Activated CD8-positive, alpha-beta memory T cell treated with anti-CD3 and anti-CD28 coated beads for 36 hours (primary cell): Measurements from ENCODE around the gene PXK. TPM values are rescaled to one million over a fixed set of nuclear protein-coding genes. Genes with fewer than 3 reads are reported as not detected.
"Not testable (repeated sequence)": the region's sequence is repeated elsewhere in the genome, so short reads cannot be mapped to it uniquely, and the experiment has no call there.

Experiments
- CTCF ChIA-PET: fragments of 350-600 bp; sonication (Branson Sonifier 250); formaldehyde crosslinking; loops from one replicate; lab custom pipeline; 2021; ENCODE audit warnings: antibody characterized with exemption; lab: Charles Lee
- POLR2A ChIA-PET: fragments of 350-600 bp; sonication (Branson Sonifier 250); formaldehyde crosslinking; loops from one replicate; lab custom pipeline; 2021; ENCODE audit warnings: antibody characterized with exemption; lab: Charles Lee
- total RNA-seq, 2 experiments: library from RNA; stranded (reverse); gene quantifications; one replicate each; pipeline ENCODE4 v1.2.3, GENCODE V29; 2021

Gene PXK
- total RNA-seq, 2 experiments from 2014 or later = 31.7 to 32.0 TPM

DNA sequence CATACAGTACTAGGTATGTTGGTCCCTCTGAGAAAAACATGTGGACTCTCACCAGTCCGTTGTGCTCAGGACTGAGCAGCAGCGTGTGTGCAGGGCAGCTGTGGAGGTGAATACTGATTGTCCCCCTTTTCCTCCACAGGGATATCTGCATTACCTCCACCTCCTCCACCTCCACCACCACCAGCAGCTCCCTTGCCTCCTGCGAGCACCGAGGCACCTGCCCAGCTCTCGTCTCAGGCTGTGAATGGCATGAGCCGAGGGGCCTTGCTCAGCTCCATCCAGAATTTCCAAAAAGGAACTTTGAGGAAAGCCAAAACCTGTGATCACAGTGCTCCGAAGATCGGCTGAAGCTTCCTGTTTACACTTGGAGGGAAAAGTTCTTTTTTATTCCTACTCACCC is 91.9 kb downstream of the PXK start:
- ChIA-PET POLR2A (no interaction called here), CTCF (no interaction called here)

DNA sequence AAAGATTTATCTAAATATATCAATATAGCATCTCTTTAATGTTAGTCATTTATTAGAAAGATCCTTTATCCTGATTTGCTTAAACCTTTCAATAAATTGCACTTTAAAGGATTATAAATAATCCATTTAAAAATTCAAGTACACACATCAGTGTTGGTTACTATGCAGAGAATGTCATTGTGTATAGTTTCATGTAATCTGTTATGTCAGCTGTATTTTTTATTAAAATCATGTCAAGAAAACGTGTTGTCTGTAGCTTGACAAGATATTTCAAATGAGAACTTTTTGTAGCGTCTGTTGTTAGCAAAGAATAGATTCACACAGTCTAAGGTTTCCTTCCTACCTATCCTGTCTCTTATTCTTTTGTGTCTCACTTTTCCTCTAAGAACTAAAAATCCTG is 93.1 kb downstream of the PXK start:
- ChIA-PET CTCF (no interaction called here), POLR2A (no interaction called here)

DNA sequence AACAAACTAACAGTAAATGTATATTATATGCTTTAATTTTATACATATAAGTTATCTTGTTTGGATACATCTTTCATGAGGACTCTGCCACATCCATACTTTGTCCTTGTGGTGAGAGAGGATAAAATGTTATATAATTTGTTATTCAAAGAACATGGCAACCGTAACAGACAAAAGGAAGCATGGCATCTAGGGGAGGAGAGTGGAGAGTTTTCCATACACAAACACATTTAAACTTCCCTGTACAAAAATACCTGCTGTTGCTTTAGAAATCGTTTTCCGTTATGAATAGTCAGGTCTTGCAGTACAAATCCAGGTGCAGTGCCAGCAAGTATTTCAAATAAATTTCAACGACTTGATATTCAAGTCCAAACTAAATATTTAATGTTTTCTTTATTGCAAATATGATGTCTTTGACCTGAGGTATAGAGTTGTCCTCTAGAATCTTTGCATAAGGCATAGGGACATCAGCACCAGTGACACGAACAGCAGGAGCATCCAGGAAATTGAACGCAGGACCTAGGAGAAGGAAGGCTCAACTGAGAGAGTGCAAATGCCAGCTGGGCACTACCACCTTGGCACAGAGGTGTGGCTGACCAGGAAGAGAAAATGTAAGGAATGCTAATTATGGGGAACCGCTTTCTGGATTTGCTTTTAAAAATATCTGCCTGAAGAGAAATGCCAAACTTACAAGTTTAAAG is 95.1 kb downstream of the PXK start:
- POLR2A ChIA-PET = no interaction called here
- CTCF ChIA-PET = no interaction called here

DNA sequence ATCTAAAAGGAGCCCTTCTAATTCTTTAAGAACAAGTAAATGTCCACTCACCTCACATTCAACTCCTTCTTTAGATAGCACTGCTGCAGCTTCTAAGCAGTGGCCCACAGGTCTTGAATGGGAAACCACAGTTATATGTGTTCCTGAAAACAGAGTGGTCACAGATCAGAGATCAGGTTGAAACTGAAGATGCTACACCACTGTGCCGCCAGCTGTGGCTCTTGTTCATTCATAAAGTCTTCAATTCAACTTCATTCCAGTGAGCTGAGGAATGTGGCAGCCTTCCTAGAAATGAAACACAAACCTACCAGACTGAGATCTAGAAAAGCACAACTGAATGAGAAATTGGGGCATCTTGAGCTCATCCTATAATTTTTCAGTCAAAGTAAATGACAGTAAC is 97.0 kb downstream of the PXK start:
- ChIA-PET POLR2A (no interaction called here), CTCF (interaction anchor here (1.1 kb wide), 1 partner anchor 19 kb away, joined by 3 read pairs; no protein-coding TSS in a partner anchor)

DNA sequence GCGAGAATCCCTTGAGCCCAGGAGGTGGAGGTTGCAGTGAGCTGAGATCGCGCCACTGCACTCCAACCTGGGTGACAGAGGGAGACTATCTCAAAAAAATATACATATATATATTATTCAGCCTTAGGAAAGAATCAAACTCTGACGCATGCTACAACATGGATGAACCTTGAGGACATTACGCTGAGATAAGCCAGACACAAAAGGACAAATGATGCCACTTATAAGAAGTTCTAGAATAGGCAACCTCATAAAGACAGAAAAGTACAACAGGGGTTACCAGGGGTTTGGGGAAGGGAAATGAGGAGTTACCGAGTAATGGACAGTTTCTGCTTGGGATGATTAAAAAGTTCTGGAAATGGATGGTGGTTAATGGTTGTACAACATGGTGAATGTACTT is 100.2 kb downstream of the PXK start:
- POLR2A ChIA-PET = interaction anchor here (0.6 to 1.0 kb wide), 3 partner anchors 28 to 126 kb away, joined by 3 to 12 read pairs (median 3); partner anchors contain the start of genes HTD2 and RPP14
- CTCF ChIA-PET = no interaction called here

DNA sequence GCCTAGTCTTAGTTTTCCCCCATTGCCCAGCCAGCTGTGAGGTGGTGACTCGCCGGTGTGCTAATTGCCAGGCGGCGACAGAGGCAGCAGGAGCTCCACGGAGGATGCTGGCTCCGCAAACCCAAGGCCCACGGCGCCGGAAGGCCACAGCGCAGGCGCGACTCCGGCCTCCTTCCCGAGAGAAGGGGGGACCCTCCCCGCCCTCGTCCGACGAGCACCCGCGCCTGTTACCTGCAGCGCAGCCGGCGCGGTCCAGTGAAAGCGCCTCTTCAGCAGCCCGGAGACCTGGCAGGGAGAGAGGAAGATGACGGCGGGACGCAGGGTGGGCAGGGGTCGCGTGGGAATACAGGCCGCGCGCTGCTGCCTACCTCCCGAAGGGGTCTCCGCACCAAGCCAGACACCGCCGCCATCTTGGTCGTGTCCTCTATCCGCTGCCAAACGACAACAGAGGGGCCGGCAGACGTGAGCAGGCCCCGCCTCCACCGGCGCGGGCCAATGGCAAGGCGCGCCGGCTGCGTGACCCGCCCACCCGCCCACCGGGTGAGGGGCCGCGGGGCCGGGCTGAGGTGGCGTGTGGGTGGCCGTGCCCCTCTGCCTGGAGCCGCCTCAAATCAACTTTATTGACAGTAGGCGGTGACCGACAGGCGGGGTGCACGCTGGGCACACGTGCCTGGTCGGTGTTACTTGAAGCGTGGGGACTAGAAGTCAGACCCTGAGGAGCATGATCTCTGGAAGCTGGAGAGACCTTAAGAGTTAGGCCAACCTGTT is 100.9 kb downstream of the PXK start, which contains the start of gene PDHB:
Gene PDHB, minus strand, starts transcription at position 433 of the 768 bp plus-strand sequence. Its CDS starts 23 bp downstream, at position 410.
- ChIA-PET CTCF (interaction anchor here (1.2 kb wide), 1 partner anchor 12 kb away, joined by 3 read pairs; no protein-coding TSS in a partner anchor), POLR2A (interaction anchor here (0.6 to 1.0 kb wide), 5 partner anchors 20 to 127 kb away, joined by 3 to 12 read pairs (median 3); partner anchors contain the start of genes HTD2 and RPP14)

DNA sequence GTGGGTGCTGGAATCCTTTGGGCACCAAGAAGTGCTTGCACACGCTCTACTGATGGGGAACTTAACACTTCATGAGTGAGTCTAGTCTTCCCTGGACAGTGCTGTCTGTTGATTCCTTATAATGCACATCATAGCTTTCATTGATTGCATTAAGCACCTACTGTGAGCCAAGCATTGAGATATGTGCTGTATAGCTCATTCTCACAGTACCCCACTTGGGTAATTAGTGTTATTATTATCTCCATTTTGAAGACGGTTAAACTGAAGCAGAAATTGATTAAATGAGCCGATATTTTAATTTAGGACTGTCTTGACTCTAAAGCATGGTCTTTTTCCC is 101.4 kb downstream of the PXK start:
- POLR2A ChIA-PET = interaction anchor here (0.6 to 0.7 kb wide), 2 partner anchors 21 to 27 kb away, joined by 3 to 4 read pairs; no protein-coding TSS in a partner anchor
- CTCF ChIA-PET = interaction anchor here (1.2 kb wide), 1 partner anchor 13 kb away, joined by 3 read pairs; no protein-coding TSS in a partner anchor

DNA sequence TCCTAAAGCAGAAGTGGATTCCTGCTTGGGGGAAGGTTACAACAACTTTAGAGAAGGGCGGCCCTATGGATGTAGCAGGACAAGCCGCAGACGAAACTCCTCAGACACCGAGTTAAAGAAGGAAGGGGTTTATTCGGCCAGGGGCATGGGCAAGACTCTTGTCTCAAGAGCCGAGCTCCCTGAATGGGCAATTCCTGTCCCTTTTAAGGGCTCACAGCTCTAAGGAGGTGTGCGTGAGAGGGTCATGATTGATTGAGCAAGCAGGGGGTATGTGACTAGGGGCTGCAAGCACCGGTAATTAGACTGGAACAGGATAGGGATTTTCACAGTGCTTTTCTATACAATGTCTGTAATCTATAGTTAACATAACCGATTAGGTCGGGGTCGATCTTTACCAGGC is 101.8 kb downstream of the PXK start:
- CTCF ChIA-PET = interaction anchor here (1.2 kb wide), 1 partner anchor 13 kb away, joined by 3 read pairs; no protein-coding TSS in a partner anchor
- POLR2A ChIA-PET = interaction anchor here (0.6 to 0.7 kb wide), 2 partner anchors 21 to 27 kb away, joined by 3 to 4 read pairs; no protein-coding TSS in a partner anchor

DNA sequence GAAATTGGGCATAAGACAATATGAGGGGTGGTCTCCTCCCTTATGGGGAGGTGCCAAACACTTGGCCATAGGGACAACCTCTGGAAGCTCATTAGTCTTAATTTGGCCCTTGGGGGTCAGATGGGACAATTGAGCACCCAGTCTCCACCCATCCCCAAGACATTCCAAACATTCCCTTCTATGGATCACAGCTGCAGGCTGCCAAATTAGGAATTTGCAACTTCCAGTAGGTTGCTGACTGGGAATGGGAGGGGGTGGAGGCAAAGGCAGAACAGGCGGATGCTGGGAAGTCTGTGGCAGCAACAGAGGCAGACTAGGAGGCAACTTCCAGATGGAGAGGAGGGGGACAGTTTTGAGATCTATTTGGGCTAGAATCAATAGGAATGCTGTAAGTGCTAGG is 102.3 kb downstream of the PXK start:
- ChIA-PET CTCF (interaction anchor here (1.2 kb wide), 1 partner anchor 14 kb away, joined by 3 read pairs; no protein-coding TSS in a partner anchor), POLR2A (no interaction called here)

DNA sequence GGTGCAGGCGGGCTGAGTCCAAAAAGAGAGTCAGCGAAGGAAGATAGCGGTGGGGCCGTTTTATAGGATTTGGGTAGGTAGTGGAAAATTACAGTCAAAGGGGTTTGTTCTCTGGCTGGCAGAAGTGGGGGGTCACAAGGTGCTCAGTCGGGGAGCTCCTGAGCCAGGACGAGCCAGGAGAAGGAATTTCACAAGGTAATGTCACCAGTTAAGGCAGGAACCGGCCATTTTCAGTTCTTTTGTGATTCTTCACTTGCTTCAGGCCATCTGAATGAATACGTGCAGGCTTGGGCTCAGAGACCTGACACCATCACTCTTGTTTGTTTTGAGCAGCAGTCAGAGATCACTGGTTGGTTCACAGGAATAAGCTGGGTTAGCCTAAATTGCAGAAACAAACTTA is 104.6 kb downstream of the PXK start:
- POLR2A ChIA-PET = not testable (repeated sequence)
- CTCF ChIA-PET = interaction anchor here (0.9 to 1.1 kb wide), 4 partner anchors 26 to 131 kb away, joined by 3 read pairs; partner anchors contain the start of genes HTD2 and RPP14

DNA sequence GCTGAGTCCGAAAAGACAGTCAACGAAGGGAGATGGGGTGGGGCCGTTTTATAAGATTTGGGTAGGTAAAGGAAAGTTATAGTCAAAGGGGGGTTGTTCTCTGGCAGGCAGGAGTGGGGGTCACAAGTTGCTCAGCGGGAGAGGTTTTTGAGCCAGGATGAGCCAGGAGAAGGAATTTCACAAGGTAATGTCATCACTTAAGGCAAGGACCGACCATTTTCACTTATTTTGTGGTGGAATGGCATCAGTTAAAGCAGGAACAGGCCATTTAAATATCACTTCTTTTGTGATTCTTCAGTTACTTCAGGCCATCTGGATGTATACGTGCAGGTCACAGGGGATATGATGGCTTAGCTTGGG is 108.3 kb downstream of the PXK start:
- POLR2A ChIA-PET = not testable (repeated sequence)

DNA sequence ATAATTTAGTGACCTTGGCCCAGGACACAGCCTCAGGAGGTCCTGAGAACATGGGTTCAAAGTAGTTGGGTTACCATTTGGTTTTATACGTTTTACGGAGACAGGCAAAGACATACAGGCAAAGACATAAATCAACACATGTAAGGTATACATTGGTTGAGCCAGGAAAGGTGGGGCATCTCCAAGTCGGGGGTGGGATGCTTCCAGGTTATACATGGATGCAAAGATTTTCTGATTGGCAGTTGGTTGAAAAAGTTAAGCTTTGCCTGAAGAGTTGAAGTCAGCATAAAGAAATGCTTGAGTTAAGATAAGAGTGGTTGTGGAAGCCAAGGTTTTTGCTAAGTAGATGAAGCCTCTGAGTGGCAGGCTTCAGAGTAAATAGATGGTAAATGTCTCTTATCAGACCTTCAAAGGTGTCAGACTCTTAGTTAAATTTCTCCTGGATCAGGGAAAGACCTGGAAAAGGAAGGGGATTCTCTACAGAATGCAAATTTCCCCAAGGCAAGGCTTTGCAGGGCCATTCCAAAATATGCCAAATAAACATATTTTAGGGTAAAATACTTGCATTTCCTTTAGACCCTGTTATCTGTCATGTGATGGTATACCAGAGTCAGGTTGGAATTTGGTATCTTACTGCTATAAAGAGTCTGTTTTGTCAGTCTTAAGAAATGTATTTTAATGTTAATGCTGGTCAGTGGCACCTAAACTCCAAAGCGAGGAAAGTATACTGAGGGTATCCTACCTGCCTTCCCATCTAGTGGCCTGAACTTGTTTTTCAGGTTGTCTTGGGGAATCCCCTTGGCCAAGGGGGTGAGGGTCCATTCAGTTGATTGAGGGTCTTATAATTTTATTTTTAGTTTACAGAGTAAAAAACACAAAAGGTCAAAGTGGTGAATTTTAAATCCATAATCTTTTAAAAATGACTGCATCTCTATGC is 109.1 kb downstream of the PXK start:
- ChIA-PET POLR2A (no interaction called here), CTCF (no interaction called here)

More for the DNA sequence above, 108.3 kb downstream of the PXK start:
- CTCF ChIA-PET = not testable (repeated sequence)

DNA sequence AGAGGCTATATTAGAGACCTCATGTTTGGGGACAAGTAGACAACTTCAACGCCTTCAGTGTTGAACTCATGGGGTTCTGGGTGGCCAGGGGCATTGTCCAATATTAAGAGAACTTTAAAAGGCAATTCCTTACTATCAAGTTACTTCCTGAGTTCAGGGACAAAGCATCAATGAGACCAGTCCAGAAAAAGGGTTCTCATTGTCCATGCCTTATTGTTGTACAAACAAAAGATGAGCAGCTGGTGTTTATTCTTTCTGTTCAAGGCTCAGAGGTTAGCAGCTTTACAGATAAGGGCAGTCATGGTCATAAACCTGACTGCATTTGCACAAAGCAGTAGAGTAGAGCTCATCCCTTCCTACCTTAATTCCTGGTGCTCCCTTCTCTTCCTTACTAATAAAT is 119.5 kb downstream of the PXK start:
- ChIA-PET CTCF (interaction anchor here (0.7 to 1.7 kb wide), 2 partner anchors 146 to 225 kb away, joined by 5 to 6 read pairs; partner anchors contain the start of genes HTD2 and RPP14), POLR2A (interaction anchor here (0.6 kb wide), 1 partner anchor 85 kb away, joined by 3 read pairs; the partner anchor contains the start of gene ACOX2)

DNA sequence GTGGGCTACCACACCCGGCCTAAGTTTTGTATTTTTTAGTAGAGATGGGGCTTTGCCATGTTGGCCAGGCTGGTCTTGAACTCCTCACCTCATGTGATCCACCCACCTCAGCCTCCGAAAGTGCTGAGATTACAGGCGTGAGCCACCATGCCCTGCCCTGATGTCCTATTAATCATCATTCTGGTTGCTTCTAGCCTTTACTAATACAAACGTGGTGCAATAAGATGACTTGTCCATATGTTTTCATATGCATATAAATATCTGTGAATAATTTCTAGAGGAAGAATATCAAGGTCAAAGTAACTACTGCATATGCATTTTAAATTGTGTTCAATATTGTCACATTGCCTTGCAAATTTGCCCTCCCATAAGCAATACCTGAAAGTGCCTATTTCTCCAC is 126.5 kb downstream of the PXK start:
- ChIA-PET POLR2A (no interaction called here), CTCF (no interaction called here)

DNA sequence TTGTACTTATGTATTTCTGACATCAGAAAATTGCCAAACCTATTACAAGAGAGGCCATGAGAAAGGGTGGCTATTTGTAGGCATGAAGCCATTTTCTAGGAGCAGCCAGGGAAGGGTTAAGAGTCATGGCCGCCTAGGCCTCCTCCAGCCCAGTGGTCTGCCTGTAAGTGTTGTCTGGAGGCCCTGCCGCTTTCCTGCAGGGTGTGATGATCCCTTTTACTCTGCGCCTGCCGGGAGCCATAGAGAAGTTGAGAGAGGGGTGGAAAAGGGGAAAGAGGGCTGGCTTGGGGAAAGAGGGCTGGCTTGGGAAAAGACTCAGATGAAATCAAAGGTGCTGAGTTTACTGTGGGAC is 130.1 kb downstream of the PXK start:
- POLR2A ChIA-PET = no interaction called here
- CTCF ChIA-PET = no interaction called here

DNA sequence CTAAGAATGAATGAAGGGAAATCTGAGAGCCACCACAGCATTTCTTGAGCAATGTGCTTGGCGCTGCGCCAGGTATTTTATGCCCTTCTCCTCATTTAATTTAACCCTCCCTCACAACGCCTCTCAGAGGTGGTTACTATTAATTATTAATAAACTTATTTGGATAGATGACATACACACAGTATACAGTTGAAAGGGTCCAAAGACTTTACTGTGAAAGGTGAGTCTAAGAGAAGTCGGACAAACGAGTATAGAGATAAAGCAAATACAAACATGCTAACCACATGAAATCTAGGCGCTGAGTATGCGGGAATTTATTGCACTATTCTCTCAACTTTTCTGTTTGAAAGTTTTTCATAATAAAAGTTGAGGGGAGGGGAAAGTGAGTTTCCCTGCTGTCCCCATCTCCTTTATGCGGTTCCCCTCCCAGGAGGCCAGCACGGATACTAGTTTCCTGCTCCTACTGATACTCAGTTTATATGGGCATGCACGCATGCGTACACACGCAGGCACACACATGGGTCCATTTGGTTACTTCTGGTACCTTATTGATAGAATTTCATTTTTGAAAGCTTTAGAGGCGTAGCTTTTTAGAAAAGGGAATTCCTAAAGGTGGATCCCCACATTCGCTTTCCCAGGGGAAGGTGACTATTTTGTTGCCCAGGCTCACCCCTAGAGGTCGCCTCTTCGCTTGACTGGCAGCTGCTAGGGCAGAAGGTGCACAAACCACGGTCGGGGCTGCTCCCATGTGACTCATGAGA is 130.7 kb downstream of the PXK start:
- POLR2A ChIA-PET = no interaction called here
- CTCF ChIA-PET = interaction anchor here (0.6 to 1.3 kb wide), 17 partner anchors 13 to 223 kb away, joined by 3 to 5 read pairs (median 3); partner anchors contain the start of genes HTD2 and RPP14

DNA sequence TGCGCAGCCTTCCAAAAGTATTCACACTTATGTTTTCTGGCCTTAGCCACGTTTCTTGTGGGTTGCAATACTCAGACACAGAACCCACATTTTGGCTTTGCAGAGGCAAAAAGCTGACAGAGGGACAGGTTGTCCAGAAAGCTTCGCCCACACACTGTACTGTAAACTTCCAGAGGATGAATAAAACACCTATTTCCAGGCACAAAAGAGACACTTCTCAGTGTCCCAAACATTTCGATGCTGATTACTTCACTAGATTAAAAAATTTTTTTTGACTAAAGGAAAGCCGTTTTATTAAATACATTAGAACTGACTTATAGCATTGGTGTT is 131.2 kb downstream of the PXK start:
- CTCF ChIA-PET = interaction anchor here (0.6 to 1.3 kb wide), 17 partner anchors 13 to 157 kb away, joined by 3 to 5 read pairs (median 3); partner anchors contain the start of genes HTD2 and RPP14
- POLR2A ChIA-PET = no interaction called here

DNA sequence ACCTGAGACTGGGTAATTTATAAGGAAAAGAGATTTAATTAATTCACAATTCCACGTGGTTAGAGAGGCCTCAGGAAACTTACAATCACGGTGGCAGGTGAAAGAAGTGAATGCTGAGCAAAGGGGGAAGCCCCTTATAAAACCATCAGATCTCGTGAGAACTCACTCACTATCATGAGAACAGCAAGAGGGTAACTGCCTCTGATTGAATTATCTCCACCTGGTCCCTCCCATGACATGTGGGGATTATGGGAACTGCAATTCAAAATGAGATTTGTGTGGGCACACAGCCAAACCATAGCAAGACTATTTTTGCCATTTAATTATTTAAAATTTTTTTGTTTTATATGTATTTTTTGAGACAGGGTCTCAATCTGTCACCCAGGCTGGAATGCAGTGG is 132.2 kb downstream of the PXK start:
- CTCF ChIA-PET = interaction anchor here (1.0 kb wide), 1 partner anchor 26 kb away, joined by 4 read pairs; no protein-coding TSS in a partner anchor

More for the DNA sequence above, 132.2 kb downstream of the PXK start:
- POLR2A ChIA-PET = no interaction called here
